ENCODE measurements around the gene EML1. TPM values are rescaled to one million over a fixed set of nuclear protein-coding genes. Genes with fewer than 3 reads are reported as not detected.

EML1 gene
- total RNA-seq, 1 donor from 2014 or later = 57.2 TPM

DNA sequence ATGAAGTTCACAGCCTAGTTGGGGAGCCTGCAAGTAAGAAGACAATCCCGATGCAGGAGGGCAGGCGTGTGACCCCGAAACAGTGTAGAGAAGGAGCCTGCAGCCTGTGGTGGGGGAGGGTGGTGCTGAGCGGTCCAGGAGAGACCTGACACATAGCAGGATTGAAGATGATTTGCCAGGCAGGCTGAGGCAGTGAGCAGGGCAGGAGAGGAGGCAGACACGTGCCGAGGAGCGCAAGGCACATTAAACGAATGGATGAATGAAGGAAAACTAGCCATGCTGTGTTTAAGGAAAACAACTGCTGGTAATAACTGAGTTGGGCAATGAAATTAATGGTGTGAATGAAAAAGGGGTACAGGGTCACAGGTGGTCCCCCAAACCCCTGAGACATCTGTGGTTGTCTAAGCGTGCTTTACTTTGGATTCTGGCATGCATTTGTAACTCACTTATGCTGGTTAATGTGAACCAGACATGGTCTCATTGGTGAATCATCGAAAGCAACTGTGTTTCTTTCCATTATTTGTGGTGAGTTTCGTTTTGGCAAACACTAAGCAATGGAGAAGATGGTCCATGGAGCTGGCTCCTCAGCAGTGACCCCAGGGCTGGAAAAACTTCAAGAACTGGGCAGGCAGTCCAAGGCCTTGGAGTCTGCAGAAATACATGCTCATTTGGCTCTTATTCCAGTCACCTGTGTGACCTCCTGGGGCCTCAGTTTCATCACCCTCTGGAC is 175.1 kb downstream of the EML1 start:
- no peak for TF ChIP-seq EZH2phosphoT487 (IDR thresholded peaks at IDR 0.05)
- TF ChIP-seq, protein P1, sequence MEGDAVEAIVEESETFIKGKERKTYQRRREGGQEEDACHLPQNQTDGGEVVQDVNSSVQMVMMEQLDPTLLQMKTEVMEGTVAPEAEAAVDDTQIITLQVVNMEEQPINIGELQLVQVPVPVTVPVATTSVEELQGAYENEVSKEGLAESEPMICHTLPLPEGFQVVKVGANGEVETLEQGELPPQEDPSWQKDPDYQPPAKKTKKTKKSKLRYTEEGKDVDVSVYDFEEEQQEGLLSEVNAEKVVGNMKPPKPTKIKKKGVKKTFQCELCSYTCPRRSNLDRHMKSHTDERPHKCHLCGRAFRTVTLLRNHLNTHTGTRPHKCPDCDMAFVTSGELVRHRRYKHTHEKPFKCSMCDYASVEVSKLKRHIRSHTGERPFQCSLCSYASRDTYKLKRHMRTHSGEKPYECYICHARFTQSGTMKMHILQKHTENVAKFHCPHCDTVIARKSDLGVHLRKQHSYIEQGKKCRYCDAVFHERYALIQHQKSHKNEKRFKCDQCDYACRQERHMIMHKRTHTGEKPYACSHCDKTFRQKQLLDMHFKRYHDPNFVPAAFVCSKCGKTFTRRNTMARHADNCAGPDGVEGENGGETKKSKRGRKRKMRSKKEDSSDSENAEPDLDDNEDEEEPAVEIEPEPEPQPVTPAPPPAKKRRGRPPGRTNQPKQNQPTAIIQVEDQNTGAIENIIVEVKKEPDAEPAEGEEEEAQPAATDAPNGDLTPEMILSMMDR (IDR thresholded peaks at IDR 0.05) = no peak
- no peak for TF ChIP-seq EZH2 (IDR thresholded peaks at IDR 0.05)
- H3K4me3 ChIP-seq = no peak overlapping the region
- no peak overlapping the region for H3K9ac ChIP-seq
- Mint-ChIP-seq H3K27ac (no peak overlapping the region), H3K36me3 (peaks cover 8% of the 10 kb centered on the region), H3K27me3 (ENCODE audit: insufficient read depth, low read depth) (peaks cover 17% of the 10 kb centered on the region), H3K9me3 (peaks cover 18% of the 10 kb centered on the region), H3K4me1 (peaks cover 30% of the 10 kb centered on the region), H3K4me3 (no peak overlapping the region)
- no peak for DNase-seq (ENCODE audit: low spot score)
- H3K27ac ChIP-seq = no peak overlapping the region
- peaks cover 16% of the 10 kb centered on the region for H3K27me3 ChIP-seq
- H3F3A ChIP-seq (ENCODE audit: low read depth) = peaks cover 5% of the 10 kb centered on the region
- no peaks in the 10 kb centered on the region for H3K36me3 ChIP-seq
- no peak overlapping the region for H2AFZ ChIP-seq (replicated peaks)
- peaks cover 14% of the 10 kb centered on the region for H3K79me2 ChIP-seq (ENCODE audit: low read depth)
- peaks cover 5% of the 10 kb centered on the region for H3K4me1 ChIP-seq
- H3K4me2 ChIP-seq = no peak overlapping the region
- no peaks in the 10 kb centered on the region for H3K9me3 ChIP-seq (ENCODE audit: low read depth)
- no peaks in the 10 kb centered on the region for H4K20me1 ChIP-seq (ENCODE audit: low read depth)

DNA sequence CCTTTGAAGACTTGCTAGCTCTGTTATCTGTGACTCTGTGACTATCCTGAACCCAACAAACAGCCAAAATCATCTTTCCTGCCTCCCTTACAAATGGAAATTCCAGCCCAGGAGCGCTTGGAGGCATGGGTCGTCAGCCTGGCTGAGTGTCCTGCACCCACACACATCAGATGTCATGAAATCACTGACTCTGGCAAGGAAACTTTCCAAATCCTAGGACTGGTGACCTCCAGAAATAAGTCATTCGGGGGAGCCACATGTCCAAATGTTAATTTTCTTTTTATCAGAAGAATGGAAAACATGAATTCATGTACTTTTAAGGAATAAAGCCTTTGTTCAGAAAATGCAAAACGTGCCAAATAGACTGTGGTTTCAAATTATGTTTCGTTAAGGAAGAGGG is 175.7 kb downstream of the EML1 start:
- Histone ChIP-seq H3K27ac (no peak overlapping the region), H3K4me3 (no peak overlapping the region), H3K4me1 (peaks cover 5% of the 10 kb centered on the region), H3K27me3 (peaks cover 16% of the 10 kb centered on the region), H4K20me1 (ENCODE audit: low read depth) (no peaks in the 10 kb centered on the region), H3K9me3 (ENCODE audit: low read depth) (no peaks in the 10 kb centered on the region), H3K4me2 (no peak overlapping the region), H3K9ac (no peak overlapping the region), H3K79me2 (ENCODE audit: low read depth) (peaks cover 20% of the 10 kb centered on the region), H2AFZ (replicated peaks) (no peak overlapping the region), H3K36me3 (peaks cover 2% of the 10 kb centered on the region), H3F3A (ENCODE audit: low read depth) (peaks cover 5% of the 10 kb centered on the region)
- TF ChIP-seq, protein P1 (IDR thresholded peaks at IDR 0.05) = no peak
- TF ChIP-seq EZH2phosphoT487 (IDR thresholded peaks at IDR 0.05) (no peak), EZH2 (IDR thresholded peaks at IDR 0.05) (no peak)
- Mint-ChIP-seq H3K27me3 (ENCODE audit: insufficient read depth, low read depth) (peaks cover 17% of the 10 kb centered on the region), H3K36me3 (peaks cover 11% of the 10 kb centered on the region), H3K27ac (no peak overlapping the region), H3K4me1 (peaks cover 30% of the 10 kb centered on the region), H3K9me3 (peaks cover 19% of the 10 kb centered on the region), H3K4me3 (no peak overlapping the region)
- no peak for DNase-seq (ENCODE audit: low spot score)

DNA sequence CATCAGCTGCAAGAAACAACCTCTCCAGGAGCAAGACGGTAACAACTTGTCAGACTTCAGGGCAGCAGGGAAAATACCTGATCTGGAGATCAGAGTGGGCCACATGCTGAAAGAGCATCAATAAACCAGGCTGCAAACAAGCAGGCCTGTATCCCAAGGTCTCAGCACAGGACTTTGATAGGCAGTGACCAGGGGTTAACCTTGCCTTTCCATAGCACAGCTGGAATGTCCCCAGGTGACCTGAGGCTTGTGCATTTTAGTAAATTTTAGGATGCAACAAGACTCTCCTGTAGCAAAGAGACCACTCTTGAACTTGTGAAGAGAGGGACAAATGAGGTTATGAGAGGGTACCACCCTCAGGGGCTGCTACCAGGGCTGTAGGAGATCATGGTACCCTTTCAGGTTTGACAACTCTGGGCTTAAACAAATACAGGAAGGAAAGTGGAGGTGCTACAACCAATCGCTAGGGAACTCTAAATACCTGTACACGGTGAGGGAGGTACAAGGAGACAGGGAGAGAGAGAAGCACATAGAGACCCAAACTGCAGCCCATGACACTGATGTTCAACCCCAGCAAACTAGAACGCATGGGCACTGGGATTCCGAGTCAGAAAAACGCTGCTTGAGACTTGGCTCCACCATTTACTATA is 176.6 kb downstream of the EML1 start:
- H3K4me2 ChIP-seq = no peak overlapping the region
- H3K27ac Mint-ChIP-seq = no peak overlapping the region
- peaks cover 16% of the 10 kb centered on the region for H3K36me3 Mint-ChIP-seq
- peaks cover 5% of the 10 kb centered on the region for H3F3A ChIP-seq (ENCODE audit: low read depth)
- H3K4me1 Mint-ChIP-seq = peaks cover 30% of the 10 kb centered on the region
- no peaks in the 10 kb centered on the region for H3K9me3 ChIP-seq (ENCODE audit: low read depth)
- peaks cover 19% of the 10 kb centered on the region for H3K27me3 Mint-ChIP-seq (ENCODE audit: insufficient read depth, low read depth)
- TF ChIP-seq, protein P1 (IDR thresholded peaks at IDR 0.05) = no peak
- TF ChIP-seq EZH2 (IDR thresholded peaks at IDR 0.05) (no peak), EZH2phosphoT487 (IDR thresholded peaks at IDR 0.05) (no peak)
- H3K9ac ChIP-seq = no peak overlapping the region
- H3K4me1 ChIP-seq = peaks cover 5% of the 10 kb centered on the region
- no peak overlapping the region for H3K27ac ChIP-seq
- H3K9me3 Mint-ChIP-seq = peaks cover 26% of the 10 kb centered on the region
- H3K4me3 ChIP-seq = no peak overlapping the region
- H3K36me3 ChIP-seq = peaks cover 5% of the 10 kb centered on the region
- H2AFZ ChIP-seq (replicated peaks) = no peak overlapping the region
- H4K20me1 ChIP-seq (ENCODE audit: low read depth) = no peaks in the 10 kb centered on the region
- peaks cover 16% of the 10 kb centered on the region for H3K27me3 ChIP-seq
- DNase-seq (ENCODE audit: low spot score) = no peak
- peaks cover 29% of the 10 kb centered on the region for H3K79me2 ChIP-seq (ENCODE audit: low read depth)
- H3K4me3 Mint-ChIP-seq = peak overlapping the region; percentile 72

Measured in neural progenitor cell (in vitro differentiated cells).